Putamen (tissue), 1 donor: ENCODE results near the gene LYZL1.
"Not testable (repeated sequence)": the region's sequence is repeated elsewhere in the genome, so short reads cannot be mapped to it uniquely, and the experiment has no call there.

ENCODE experiments used
- DNase-seq: peaks from one replicate; pipeline ENCODE4 v3.0.0-alpha.2; 2016; ENCODE audit warnings: low spot score

The LYZL1 gene

GRCh38 chr10:29288906-29289305, at the start of gene LYZL1:
Gene LYZL1, plus strand, starts transcription at chr10:29289070. Its CDS starts 2,798 bp downstream, at chr10:29291868.
- DNase-seq = not testable (repeated sequence)

DNA sequence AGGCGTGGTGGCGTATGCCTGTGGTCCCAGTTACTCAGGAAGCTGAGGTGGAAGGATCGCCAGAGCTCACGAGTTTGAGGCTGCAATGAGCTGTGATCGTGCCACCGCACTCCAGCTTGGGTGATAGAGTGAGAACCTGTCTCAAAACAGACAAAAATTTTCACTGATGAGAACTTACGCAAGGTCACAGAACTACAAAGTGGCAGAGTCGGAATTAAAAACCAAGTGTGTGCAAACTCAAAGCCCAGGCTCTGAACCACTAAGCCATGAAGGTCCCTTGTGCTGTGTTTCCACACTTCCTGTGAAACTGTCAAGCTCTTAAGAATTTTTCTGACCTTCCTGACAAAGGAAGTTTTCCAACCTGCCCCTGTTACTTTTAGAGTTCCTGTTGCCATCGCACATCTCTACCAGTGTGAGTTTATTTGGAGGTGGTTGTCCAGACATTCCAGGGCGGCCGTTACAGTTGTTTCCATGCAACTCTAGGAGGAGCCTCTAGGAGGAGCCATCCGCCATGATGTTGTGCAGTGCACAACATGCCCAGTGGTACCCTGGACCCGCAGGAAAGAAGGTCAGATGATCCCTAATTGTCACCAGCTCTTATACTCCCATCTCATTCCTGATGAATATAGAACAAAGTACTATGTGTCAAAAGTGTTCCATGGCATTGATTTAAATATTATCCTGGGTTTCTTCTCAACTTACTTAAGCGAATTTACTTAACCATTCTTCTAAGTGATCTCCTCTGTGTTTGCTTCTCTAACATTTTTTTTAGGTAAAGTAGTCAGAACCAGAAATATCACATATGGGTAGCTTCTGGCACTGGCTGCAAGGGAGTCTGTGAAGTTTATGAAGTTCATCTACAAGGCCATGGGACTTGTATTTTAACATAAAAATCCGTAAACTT, 49.0 kb upstream of the LYZL1 start:
- no peak for DNase-seq

- DNase-seq = peak; percentile 43
These were observed 47.7 kb upstream of the LYZL1 start for GRCh38 chr10:29240986-29241660.

- no peak for DNase-seq
These were observed 46.9 kb upstream of the LYZL1 start for GRCh38 chr10:29241925-29242324.

GRCh38 chr10:29243066-29243465, 45.8 kb upstream of the LYZL1 start:
- no peak for DNase-seq

- DNase-seq = no peak
These were observed 45.1 kb upstream of the LYZL1 start for GRCh38 chr10:29243750-29244149.

GRCh38 chr10:29244978-29245377, 43.9 kb upstream of the LYZL1 start:
- DNase-seq = no peak

- peak; percentile 82 for DNase-seq
These were observed 43.4 kb upstream of the LYZL1 start for GRCh38 chr10:29245476-29245875.

- DNase-seq = no peak
These were observed 42.4 kb upstream of the LYZL1 start for GRCh38 chr10:29246449-29246848.

DNA sequence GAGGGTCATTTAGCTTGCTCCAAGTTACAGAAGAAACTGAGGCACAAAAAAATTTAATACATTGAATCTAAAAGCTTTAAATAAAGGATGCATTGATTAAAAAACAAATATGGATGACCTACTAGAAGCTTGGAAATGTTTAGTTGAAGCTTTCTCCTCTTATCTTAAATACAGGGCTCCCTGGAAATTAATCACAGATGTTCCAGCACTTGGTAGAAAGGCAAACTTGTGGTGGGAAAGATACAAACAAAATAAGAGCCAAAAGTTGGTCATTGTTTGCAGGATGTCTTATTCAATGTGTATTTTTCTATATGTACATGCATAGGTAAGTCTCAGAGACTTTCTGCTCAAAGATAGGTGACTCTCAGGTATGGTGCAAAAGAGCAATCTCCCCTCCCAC, 40.7 kb upstream of the LYZL1 start:
- no peak for DNase-seq

- peak; percentile 11 for DNase-seq
These were observed 39.9 kb upstream of the LYZL1 start for GRCh38 chr10:29249018-29249417.

GRCh38 chr10:29250066-29250465, 38.8 kb upstream of the LYZL1 start:
- DNase-seq = peak; percentile 19

- DNase-seq = no peak
These were observed 35.8 kb upstream of the LYZL1 start for GRCh38 chr10:29252811-29253689.

DNA sequence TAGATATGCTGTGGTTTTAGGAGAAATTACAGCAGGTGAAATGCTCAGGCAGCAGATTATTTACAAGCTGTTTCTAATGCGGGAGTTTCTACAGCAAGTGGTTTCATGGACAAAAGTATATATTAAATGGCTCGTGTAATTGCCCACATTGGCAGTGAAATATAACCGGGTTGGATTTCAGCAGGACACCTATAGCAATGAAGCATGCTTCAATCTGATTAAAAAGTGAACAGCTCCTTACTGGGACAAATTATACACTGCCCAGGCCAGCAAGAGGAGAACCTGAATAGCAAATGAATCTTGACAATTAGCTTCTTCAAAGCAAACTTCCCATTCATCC, 35.2 kb upstream of the LYZL1 start:
- no peak for DNase-seq

- DNase-seq = no peak
These were observed 34.5 kb upstream of the LYZL1 start for GRCh38 chr10:29254123-29255046.

- no peak for DNase-seq
These were observed 33.8 kb upstream of the LYZL1 start for GRCh38 chr10:29255104-29255503.

DNA sequence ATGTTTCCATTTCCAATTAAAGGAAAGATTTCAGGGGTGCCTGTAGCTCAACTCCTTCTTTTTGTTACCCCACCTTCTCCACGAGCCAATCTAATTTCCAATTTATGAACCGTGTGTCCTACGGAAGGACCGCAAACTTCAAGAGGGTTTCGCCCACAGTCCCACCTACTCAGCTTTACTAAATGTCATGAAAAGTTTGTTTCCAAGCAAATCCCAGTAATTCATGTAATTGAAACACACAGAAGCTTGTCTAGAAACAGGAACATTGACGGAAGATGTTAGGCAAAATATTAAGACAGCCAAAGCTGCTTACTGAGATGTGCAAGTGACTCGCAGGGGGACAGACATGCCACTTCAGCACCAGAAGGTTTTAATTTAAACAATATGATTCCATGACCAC, 32.9 kb upstream of the LYZL1 start:
- no peak for DNase-seq

DNA sequence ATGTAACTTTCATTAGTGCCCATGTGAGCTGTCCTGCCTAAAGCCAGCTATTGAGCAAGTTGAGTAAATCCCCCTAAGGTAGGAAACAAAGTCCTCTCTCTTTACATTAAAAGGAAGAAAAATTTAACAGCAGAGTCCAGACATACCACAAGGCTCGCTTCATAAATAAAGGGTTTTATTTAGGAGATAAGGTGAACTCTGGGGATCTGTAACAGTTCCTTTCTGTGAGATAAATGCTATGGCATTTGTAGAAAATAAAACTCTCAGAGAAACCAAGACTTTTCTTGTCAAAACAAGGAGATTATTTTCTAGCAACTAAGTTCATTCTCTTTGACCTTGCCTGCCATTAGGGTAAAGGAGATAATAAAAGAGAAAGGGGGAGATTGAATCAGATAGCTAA, 32.3 kb upstream of the LYZL1 start:
- DNase-seq = no peak

DNA sequence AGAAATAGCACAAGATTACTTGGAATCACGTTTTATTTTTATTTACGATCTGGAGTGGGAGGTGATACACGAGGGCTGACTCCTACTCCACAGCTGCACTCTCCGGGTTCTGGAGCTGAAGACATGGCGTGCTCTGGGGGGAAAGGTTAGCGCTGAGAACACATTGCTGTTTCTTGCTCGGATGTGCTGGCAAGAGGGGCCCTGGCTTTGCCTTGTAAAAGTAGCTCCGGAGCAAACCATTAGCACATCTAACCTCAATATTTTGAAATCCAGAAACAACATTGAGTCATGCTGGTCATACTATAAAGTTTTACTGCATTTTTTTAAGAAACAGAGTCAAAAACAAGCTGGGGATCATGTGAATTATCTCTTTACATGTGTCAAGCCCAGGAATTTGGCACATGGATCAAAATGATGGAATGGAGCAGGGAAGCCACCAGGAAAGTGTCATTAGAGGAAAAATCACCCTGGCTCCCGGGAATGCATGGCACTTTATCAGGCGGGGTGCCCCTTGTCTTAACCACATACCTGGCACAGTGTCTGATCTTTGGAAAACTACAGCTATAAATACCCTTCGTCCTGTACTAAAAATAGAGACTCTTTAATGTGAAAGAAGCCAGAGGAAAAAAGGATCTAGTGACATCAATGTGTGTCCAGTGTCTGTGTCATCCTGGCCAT, 31.6 kb upstream of the LYZL1 start:
- DNase-seq = no peak

DNA sequence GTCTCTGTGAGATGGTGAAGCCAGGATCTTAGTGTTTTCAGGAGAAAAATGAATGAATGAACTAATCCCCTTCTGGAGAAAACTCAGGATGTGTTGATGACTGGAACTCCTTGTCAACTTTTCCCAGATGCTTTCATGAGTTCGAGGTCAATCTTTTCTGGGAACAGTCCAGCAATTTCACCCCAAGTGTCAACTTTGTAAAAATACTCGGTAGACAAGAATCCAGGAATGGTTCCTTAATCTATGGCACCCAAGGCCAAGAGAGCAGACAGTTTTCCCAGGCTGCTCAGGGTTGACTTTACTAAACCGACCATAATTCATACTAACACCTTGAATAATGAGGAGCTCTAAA, 31.1 kb upstream of the LYZL1 start:
- DNase-seq = no peak

DNA sequence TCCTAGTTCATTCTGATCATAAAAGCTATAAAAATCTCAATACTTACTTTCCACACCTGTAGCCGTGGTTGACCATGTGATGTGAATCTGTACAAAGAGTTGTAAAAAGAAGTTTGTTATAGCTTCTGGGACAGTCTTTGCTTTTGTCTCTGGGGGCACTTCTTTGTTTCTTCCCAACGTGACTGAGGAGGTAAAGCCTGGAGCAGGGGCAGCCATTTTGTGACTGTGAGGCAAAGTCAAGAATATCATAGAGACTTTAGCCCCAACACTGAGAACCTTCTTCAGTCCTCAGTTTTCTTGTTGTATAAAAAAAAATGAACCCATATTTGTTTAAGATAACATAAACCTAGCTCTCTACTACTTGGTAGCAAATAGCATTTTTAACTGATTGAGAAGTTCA, 29.4 kb upstream of the LYZL1 start:
- no peak for DNase-seq
